Measurements from ENCODE around the gene DPH7.
A peak's percentile ranks its signal among the peaks of the same experiment; 100 is the strongest.
"Not testable (repeated sequence)": the region's sequence is repeated elsewhere in the genome, so short reads cannot be mapped to it uniquely, and the experiment has no call there.

The DPH7 gene

GRCh38 chr9:137606005-137606621, 27.4 kb upstream of the DPH7 start:
- no peak for DNase-seq (ENCODE audit: low read depth in 2 of 2)

GRCh38 chr9:137605121-137606004, 26.6 kb upstream of the DPH7 start, which contains the start of gene ARRDC1:
Gene ARRDC1 (plus strand): TSS chr9:137605686. CDS start chr9:137605718, 32 bp downstream.
- peak; percentile 91 for DNase-seq (ENCODE audit: low read depth in 2 of 2)

- DNase-seq (ENCODE audit: low read depth in 2 of 2) = no peak
Observed at GRCh38 chr9:137604345-137605086, 25.8 kb upstream of the DPH7 start.

GRCh38 chr9:137603879-137604278, 25.2 kb upstream of the DPH7 start:
- DNase-seq (ENCODE audit: low read depth in 2 of 2) = no peak

GRCh38 chr9:137602661-137603060, 23.9 kb upstream of the DPH7 start:
- DNase-seq (ENCODE audit: low read depth in 2 of 2) = no peak

- DNase-seq (ENCODE audit: low read depth in 2 of 2) = no peak
Observed at GRCh38 chr9:137598943-137599342, 20.2 kb upstream of the DPH7 start.

- DNase-seq (ENCODE audit: low read depth in 2 of 2) = not testable (repeated sequence)
Observed at GRCh38 chr9:137596577-137596976, 17.9 kb upstream of the DPH7 start.

GRCh38 chr9:137593176-137593575, 14.5 kb upstream of the DPH7 start:
- no peak for DNase-seq (ENCODE audit: low read depth in 2 of 2)

- DNase-seq (ENCODE audit: low read depth in 2 of 2) = no peak
Observed at GRCh38 chr9:137592767-137593166, 14.0 kb upstream of the DPH7 start.

GRCh38 chr9:137590469-137591383, 12.0 kb upstream of the DPH7 start, which contains the start of gene ZMYND19:
Gene ZMYND19 (minus strand): TSS chr9:137590512. CDS start chr9:137590263, 249 bp downstream.
- peak; percentile 82 to 84 for DNase-seq (ENCODE audit: low read depth in 2 of 2)

GRCh38 chr9:137590123-137590468, 11.4 kb upstream of the DPH7 start:
- DNase-seq (ENCODE audit: low read depth in 2 of 2) = no peak

GRCh38 chr9:137589441-137590122, 10.9 kb upstream of the DPH7 start:
- no peak for DNase-seq (ENCODE audit: low read depth in 2 of 2)

- no peak for DNase-seq (ENCODE audit: low read depth in 2 of 2)
Observed at GRCh38 chr9:137588891-137589290, 10.2 kb upstream of the DPH7 start.

- DNase-seq (ENCODE audit: low read depth in 2 of 2) = no peak
Observed at GRCh38 chr9:137588311-137588710, 9.6 kb upstream of the DPH7 start.

- DNase-seq (ENCODE audit: low read depth in 2 of 2) = no peak
Observed at GRCh38 chr9:137586854-137587253, 8.1 kb upstream of the DPH7 start.

- DNase-seq (ENCODE audit: low read depth in 2 of 2) = no peak
Observed at GRCh38 chr9:137583957-137584356, 5.2 kb upstream of the DPH7 start.

- no peak for DNase-seq (ENCODE audit: low read depth in 2 of 2)
Observed at GRCh38 chr9:137583347-137583746, 4.6 kb upstream of the DPH7 start.

- DNase-seq (ENCODE audit: low read depth in 2 of 2) = no peak
Observed at GRCh38 chr9:137582286-137582860, 3.6 kb upstream of the DPH7 start.

- DNase-seq (ENCODE audit: low read depth in 2 of 2) = no peak
Observed at GRCh38 chr9:137581361-137582285, 2.9 kb upstream of the DPH7 start.
